Smooth muscle cell of trachea (primary cell): ENCODE measurements around the gene YBX2. TPM values are rescaled to one million over a fixed set of nuclear protein-coding genes. Genes with fewer than 3 reads are reported as not detected.

ENCODE experiments used
- total RNA-seq: library from RNA; depleted of rRNA; stranded (reverse); fragments of >200 nt; gene quantifications from 2 replicates; pipeline ENCODE4 v1.2.1, GENCODE V29; 2014

YBX2 gene
- total RNA-seq, 1 donor from 2014 or later = 0.29 TPM

Other genes with a start within 250 kb of the YBX2 start
- gene CLEC10A, start 214.4 kb downstream of the YBX2 start, total RNA-seq = not detected in 2 replicates
- not detected in 2 replicates for gene ASGR2, start 179.8 kb downstream of the YBX2 start, total RNA-seq
- 1.2 and 1.3 TPM in 2 replicates for gene ASGR1, start 115.3 kb downstream of the YBX2 start, total RNA-seq
- 17.6 and 27.3 TPM in 2 replicates for gene DLG4, start 74.8 kb downstream of the YBX2 start, total RNA-seq
- 236 and 357 TPM in 2 replicates for gene ACADVL, start 74.7 kb downstream of the YBX2 start, total RNA-seq
- 84.8 and 108 TPM in 2 replicates for gene DVL2, start 60.1 kb downstream of the YBX2 start, total RNA-seq
- gene PHF23, start 55.2 kb downstream of the YBX2 start, total RNA-seq = 47.3 and 68.5 TPM in 2 replicates
- gene GABARAP, start 52.2 kb downstream of the YBX2 start, total RNA-seq = 199 and 406 TPM in 2 replicates
- gene CTDNEP1, start 42.9 kb downstream of the YBX2 start, total RNA-seq = 35.2 and 41.6 TPM in 2 replicates
- gene ELP5, start 42.4 kb downstream of the YBX2 start, total RNA-seq = 24.6 and 25.6 TPM in 2 replicates
- gene CLDN7, start 32.2 kb downstream of the YBX2 start, total RNA-seq = 4.1 and 6.5 TPM in 2 replicates
- gene SLC2A4, start 12.9 kb downstream of the YBX2 start, total RNA-seq = 0.17 and 0.44 TPM in 2 replicates
- 469 and 682 TPM in 2 replicates for gene EIF5A, start 13.0 kb upstream of the YBX2 start, total RNA-seq
- gene GPS2, start 20.7 kb upstream of the YBX2 start, total RNA-seq = 40.1 and 47.6 TPM in 2 replicates
- gene NEURL4, start 34.7 kb upstream of the YBX2 start, total RNA-seq = 20.2 and 23.5 TPM in 2 replicates
- gene ACAP1, start 41.9 kb upstream of the YBX2 start, total RNA-seq = 0.58 and 0.99 TPM in 2 replicates
- 6.1 and 13.1 TPM in 2 replicates for gene KCTD11, start 57.5 kb upstream of the YBX2 start, total RNA-seq
- gene TMEM95, start 60.5 kb upstream of the YBX2 start, total RNA-seq = not detected in 2 replicates
- 0.66 and 0.73 TPM in 2 replicates for gene TNK1, start 86.5 kb upstream of the YBX2 start, total RNA-seq
- 38.7 and 48.1 TPM in 2 replicates for gene PLSCR3, start 99.9 kb upstream of the YBX2 start, total RNA-seq
- 95.8 and 132 TPM in 2 replicates for gene TMEM256, start 109.5 kb upstream of the YBX2 start, total RNA-seq
- 16.1 and 18.2 TPM in 2 replicates for gene NLGN2, start 113.2 kb upstream of the YBX2 start, total RNA-seq
- not detected in 2 replicates for gene SPEM1, start 125.7 kb upstream of the YBX2 start, total RNA-seq
- gene SPEM2, start 131.0 kb upstream of the YBX2 start, total RNA-seq = not detected in 2 replicates
- gene SPEM3, start 134.2 kb upstream of the YBX2 start, total RNA-seq = not detected in 2 replicates
- 1.3 and 1.9 TPM in 2 replicates for gene TMEM102, start 140.8 kb upstream of the YBX2 start, total RNA-seq
- gene FGF11, start 144.9 kb upstream of the YBX2 start, total RNA-seq = 0.58 and 2.8 TPM in 2 replicates
- 6.8 and 10.3 TPM in 2 replicates for gene CHRNB1, start 150.4 kb upstream of the YBX2 start, total RNA-seq
- 27.8 and 44.8 TPM in 2 replicates for gene ZBTB4, start 185.0 kb upstream of the YBX2 start, total RNA-seq
- not detected in 2 replicates for gene SLC35G6, start 186.8 kb upstream of the YBX2 start, total RNA-seq
- 104 and 111 TPM in 2 replicates for gene POLR2A, start 189.7 kb upstream of the YBX2 start, total RNA-seq